Measurements from ENCODE around the gene EIF4B.
A peak's percentile ranks its signal among the peaks of the same experiment; 100 is the strongest.

Gene EIF4B

GRCh38 chr12:53047221-53048032 lies 41.2 kb downstream of the EIF4B start:
- peak; percentile 88 for DNase-seq (ENCODE audit: low read depth)

DNA sequence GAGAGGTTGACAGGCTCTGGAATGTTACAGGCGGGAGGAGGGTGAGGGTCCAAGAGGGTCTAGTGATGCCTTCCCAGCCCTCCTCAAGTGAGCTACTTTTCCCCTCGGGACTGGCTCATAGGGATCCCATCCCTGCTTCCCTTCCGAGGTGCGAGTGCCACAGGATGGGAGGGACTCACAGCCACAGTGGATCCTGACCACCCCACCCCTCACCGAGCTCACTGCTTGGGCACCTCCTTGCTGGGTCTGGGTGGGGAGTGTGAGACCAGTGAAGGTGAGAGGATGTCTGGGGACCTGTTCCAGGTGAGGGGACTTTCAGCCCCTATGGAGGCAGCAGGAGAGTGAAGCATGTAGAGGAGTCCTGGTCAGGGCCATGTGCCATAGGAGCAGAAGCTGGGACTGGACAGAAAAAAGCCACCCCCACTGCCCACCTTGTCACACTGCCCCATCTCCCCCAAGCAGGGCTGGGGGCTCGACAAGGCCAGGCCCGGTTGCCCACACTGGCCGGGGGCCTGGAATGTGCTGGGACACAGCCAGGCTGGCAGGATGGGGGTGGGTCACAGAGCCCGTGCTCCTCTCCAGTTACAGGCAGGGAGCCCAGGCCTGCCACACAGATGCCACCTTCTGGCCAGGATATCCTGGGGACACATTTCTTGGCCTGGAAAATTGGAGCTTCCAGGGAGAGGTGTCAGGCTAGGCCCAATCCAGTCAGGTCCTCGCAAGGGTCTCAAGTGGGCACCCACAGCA lies 42.0 kb downstream of the EIF4B start:
- no peak for DNase-seq (ENCODE audit: low read depth)

DNA sequence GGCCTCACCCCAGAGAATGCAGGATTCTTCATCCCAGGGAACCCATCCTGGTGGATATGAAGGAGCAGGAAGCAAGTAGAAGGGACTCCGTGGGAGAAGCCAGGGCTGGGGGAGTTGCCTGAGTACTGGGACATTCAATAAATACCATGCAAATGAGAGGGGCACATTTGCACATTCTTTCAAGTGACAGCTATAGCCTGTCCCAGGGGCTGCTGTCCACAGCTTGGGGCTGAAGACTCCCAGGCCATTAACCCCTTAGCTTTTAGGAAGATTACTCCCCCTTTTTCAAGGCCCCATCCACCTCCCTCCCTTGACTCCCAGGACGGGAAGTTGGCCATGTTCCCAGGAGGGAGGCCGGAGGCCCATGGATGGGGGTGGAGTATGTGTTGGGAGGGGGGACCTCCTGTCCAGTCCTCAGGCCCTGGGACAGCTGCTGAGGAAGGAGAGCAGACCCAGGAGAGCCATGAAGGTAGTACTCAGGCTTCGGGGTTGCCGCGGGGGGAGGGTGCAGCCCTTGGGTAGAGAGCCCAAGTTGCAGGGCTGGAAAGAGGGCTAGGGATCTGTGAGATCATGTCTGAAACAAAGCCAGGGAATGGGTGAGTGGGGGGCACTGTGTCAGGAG lies 42.6 kb downstream of the EIF4B start:
- DNase-seq (ENCODE audit: low read depth), result peak; percentile 86

DNA sequence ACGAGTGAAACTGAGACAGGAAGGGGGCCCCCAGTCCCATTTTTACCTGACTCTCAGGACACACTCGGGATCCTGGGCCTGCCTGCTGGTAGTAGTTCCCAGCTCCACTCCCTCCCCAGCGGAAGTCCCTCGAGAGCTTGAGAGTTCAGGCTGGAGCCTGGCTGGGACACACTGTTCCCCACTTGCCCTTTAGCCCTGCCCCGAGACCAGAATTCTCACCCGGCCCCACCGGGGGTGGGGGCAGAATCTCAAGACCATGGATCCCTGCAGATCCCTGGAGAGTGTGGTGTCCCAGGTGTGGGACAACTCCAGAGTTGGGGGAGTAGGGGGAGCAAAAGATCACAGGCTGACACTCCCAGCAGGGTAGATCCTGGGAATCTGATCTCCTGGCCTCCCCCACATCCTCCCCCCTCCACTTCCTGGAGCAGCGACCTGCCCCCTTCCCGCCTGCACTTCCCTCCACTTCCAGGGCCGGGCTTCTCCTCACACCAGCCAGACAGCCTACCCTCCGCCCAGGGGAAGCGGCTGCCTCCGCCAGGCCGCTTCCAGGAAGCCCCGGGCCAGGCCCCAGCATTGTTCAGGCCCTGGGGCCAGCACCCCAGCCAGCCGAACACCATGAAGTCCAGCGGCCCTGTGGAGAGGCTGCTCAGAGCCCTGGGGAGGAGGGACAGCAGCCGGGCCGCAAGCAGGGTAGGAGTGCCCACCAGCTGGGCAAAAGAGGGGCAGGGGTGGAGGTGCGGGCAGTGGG lies 43.5 kb downstream of the EIF4B start, which contains the start of gene TNS2:
Gene TNS2, plus strand, starts transcription at position 495 of the 748 bp plus-strand sequence. Its CDS starts 121 bp downstream, at position 616.
- DNase-seq (ENCODE audit: low read depth), result peak; percentile 82

DNA sequence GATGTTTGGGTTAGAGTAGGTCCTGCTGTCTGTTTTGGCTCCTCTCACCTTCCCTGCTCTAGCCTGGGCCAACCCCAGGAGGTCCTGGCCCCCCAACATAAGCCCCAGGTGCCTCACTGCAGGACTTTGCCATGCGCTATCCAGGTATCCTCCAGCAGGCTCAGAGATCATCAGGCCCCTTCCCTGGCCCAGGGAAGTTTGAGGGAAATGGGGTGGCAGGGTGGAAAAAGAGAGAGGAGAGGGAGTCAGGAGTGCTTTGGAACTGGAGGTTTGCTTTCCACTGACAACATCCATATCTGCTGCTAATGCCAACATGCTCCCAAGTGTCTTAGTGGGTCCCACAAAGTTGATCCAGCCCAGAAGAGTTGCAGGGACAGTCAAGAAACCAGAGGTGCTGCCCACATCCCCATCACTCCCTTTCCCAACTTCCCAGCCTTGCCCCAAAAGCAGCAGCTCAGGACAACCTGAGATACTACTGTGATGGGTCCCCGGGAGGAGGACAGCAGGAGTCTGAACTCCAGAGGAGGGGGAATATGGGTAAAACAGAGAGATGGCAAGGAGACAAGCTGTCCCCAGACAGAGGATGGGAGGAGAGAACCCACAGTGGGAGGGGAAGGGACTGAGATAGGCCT lies 44.3 kb downstream of the EIF4B start:
- no peak for DNase-seq (ENCODE audit: low read depth)

DNA sequence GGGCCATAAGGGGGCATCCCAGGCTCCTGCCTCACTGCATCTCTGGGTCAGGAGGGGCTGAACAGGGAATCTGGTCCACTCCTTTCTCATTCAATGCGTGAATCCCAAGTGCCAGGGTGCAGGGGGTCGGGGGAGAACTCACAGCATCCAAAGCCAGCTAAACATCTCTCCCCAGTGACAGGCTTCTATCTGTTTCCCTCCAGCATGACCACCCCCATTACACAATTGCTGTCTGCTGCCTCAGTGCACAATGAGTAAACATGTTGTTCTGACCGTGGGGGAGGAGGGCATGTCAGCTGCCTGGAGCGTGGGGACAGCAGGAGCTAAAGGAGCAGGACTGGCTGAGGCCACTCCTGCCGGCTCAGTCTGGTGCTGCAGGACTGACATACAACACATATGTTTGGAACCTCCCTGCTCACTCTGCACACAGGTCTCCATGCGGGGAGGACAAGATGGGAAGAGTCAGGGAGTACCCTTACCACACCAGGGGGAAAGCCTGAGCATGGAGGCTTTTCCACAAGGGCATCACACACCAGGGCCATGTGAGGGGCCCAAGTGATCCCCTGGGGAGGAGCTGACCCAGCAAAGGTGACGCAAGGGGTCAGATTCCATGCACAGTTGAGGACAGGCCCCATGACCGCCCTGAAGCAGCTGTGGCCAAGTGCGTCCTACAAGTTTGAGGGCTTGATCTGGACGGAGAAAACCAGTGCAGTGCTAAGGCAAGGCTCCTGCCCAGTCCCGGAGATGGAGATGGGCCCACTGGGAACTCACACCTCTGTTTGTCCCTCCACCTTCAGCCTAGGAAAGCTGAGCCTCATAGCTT lies 45.0 kb downstream of the EIF4B start:
- DNase-seq (ENCODE audit: low read depth), result peak; percentile 79

DNA sequence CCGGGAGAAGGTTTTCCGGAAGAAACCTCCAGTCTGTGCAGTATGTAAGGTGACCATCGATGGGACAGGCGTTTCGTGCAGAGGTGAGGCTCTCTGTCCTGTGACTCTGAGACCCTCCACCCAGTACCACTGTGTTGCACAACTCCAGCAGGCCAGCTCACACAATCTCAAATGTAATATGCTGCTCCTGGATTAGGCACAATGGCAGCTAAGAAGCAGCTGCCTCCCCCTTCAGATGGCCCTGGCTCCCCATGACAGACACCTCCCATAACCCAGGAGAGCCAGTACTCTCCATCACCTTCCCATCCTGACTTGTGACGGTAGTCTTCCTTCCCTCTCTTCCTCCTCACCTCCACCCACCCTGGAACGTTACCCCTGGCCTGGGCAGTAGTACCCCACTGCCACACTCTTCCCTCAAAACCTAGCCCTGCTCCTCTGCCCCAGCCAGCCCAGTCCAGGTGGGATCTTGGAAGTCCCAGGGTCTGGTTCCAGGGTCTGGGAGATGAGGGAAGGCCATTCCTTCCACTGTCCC lies 45.7 kb downstream of the EIF4B start:
- DNase-seq (ENCODE audit: low read depth), result peak; percentile 3

- DNase-seq (ENCODE audit: low read depth), result peak; percentile 89
These were observed 46.4 kb downstream of the EIF4B start for GRCh38 chr12:53052419-53053217.

DNA sequence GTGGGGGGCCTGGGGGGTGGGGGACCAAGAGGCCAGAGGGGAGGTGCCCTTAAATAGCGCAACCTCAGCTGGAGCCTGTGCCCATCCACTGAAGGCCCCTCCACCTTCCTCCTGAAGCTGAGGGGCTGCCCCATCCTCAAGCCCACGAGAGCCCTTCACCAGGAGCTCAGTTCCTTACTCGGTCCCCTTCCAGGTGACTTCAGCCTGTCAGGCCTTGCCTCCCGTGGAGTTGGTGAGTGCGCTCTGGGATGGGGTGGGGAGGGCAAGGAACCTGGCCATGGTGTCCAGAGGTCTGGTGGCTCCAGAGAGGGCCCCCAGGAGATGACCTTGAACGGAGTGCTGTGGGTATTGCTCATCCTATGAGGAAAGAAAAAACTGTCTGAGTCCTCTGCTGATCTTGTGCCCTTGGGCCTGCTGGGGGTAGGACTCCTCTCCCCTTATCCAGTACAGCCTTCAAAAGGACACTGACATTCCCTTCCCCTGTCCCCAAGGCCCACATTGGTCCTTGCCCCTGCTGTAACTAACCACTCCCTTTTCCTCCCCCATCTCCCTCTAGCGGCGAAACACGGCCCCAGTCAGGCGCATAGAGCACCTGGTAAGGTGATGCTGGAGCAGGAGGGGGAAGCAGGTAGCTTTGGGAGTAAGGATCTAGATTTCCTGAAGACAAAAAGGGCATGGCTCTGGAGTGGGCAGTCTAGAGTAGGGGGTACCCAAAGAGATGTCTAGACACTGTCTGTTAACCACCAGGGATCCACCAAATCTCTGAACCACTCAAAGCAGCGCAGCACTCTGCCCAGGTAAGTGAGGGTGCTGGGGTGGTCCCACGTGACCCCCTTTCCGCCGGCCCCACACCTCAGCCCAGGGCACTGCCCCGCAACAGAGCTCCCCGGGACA lies 47.2 kb downstream of the EIF4B start:
- DNase-seq (ENCODE audit: low read depth), result peak; percentile 43

DNA sequence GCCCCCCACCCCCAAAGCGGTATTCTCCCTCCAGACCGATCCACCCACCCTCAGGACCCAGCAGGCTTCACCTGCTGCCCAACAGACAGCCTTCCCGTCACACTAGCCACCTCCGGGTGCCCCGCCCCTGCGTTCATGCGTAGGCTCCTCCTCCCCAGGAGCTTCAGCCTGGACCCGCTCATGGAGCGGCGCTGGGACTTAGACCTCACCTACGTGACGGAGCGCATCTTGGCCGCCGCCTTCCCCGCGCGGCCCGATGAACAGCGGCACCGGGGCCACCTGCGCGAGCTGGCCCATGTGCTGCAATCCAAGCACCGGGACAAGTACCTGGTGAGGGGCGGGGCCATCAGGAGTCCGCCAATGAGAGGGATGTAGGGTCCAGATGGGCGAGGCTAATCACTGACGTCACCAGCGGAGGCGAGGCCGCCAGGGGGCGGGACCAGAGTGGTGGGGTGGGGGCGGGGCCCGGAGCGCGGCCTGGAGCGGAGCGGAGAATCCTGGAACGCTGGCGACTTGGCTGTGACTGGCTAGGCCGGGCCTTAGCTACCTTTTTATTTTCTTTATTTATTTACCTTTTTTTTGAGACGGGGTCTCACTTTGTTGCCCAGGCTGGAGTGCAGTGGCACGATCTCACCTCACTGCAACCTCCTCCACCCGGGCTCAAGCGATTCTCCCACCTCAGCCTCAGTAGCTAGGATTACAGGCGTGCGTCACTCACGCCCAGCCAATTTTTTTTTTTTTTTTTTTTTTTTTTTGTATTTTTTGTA lies 48.0 kb downstream of the EIF4B start:
- peak; percentile 90 for DNase-seq (ENCODE audit: low read depth)

DNA sequence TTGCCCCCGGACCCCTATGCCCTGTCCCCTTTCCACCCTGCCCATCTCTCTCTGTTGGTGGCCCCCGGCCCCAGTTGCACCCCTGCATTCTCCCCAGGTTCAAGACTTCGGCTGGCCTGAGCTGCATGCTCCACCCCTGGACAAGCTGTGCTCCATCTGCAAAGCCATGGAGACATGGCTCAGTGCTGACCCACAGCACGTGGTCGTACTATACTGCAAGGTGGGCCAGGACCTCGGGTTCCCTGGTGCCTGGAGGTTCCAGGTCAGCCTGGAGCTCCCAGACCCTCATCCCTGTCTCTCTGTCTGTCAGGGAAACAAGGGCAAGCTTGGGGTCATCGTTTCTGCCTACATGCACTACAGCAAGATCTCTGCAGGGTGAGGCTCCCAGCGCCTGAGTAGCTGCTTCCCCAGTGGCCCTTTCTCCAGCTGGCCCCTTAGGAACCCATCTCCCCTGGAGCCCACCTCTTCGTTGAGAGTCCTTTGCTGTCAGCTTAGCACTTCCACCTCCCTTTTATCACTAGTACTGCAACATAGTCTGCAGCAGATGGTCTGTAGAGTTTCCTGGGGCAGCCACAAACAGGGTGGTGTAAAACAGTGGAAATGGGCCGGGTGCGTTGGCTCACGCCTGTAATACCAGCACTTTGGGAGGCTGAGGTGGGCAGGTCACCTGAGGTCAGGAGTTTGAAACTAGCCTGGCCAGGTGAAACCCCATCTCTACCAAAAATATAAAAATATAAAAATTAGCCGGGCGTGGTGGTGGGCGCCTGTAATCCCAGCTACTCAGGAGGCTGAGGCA lies 49.4 kb downstream of the EIF4B start:
- DNase-seq (ENCODE audit: low read depth), result no peak

- DNase-seq (ENCODE audit: low read depth), result no peak
These were observed 50.0 kb downstream of the EIF4B start for GRCh38 chr12:53056296-53056695.

- no peak for DNase-seq (ENCODE audit: low read depth)
These were observed 50.6 kb downstream of the EIF4B start for GRCh38 chr12:53056901-53057300.

- DNase-seq (ENCODE audit: low read depth), result no peak
These were observed 51.7 kb downstream of the EIF4B start for GRCh38 chr12:53057816-53058500.

DNA sequence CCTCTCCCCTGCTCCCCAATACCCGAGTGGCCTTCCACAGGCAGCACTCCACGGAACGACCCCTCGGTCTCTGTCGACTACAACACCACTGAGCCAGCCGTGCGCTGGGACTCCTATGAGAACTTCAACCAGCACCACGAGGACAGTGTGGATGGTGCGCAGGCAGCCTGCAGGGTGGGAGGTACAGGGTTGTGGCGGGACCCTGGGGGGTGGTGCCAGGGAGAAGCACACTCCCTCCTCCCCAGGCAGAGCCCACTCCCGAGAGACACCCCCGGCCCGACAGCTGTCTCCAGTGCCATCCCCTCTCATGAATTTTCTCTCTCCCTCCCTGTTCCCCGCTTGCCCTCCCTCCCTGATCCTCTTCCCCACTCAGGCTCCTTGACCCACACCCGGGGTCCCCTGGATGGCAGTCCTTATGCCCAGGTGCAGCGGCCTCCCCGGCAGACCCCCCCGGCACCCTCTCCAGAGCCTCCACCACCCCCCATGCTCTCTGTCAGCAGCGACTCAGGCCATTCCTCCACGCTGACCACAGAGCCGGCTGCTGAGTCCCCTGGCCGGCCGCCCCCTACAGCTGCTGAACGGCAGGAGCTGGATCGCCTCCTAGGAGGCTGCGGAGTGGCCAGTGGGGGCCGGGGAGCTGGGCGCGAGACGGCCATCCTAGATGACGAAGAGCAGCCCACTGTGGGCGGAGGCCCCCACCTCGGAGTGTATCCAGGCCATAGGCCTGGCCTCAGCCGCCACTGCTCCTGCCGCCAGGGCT lies 52.6 kb downstream of the EIF4B start:
- no peak for DNase-seq (ENCODE audit: low read depth)

Data from EH (cell line).